Lung (tissue), 12 donors: ENCODE measurements around the gene CPNE9. TPM values are rescaled to one million over a fixed set of nuclear protein-coding genes. Genes with fewer than 3 reads are reported as not detected.

Source experiments
- ATAC-seq: fragments of 200-7000 bp; cut with Tn5 transposase; one replicate; pipeline ENCODE4 v1.9.1; 2020; ENCODE audit warnings: moderate number of reproducible peaks; ENCODE audit not compliant: insufficient read depth, low FRiP score
- DNase-seq, 3 donors: peaks; one replicate each; pipeline ENCODE4 v3.0.0-alpha.2; 2013 to 2017
- H3K27ac ChIP-seq, 2 donors: one replicate each; pipeline ENCODE4 v1.5.1; 2013; ENCODE audit warnings: mild to moderate bottlenecking in 2 of 2, moderate library complexity in 2 of 2, control low read depth in 1 of 2, inconsistent platforms in 1 of 2, low read depth in 1 of 2, low read length in 1 of 2
- H3K27me3 ChIP-seq, 3 donors: one replicate each; pipeline ENCODE4 v1.5.1; 2013; ENCODE audit warnings: low read length in 2 of 3; ENCODE audit not compliant: control insufficient read depth in 3 of 3, insufficient read depth in 3 of 3
- H3K36me3 ChIP-seq, 4 donors: one replicate each; pipeline ENCODE4 v1.5.1; 2013; ENCODE audit warnings: low read length in 4 of 4, mild to moderate bottlenecking in 1 of 4, moderate library complexity in 1 of 4; ENCODE audit not compliant: control insufficient read depth in 4 of 4, insufficient read depth in 4 of 4
- H3K4me1 ChIP-seq, 5 donors: one replicate each; pipeline ENCODE4 v1.5.1; 2013; ENCODE audit warnings: low read length in 5 of 5, mild to moderate bottlenecking in 2 of 5, moderate library complexity in 1 of 5; ENCODE audit not compliant: control insufficient read depth in 5 of 5, insufficient read depth in 5 of 5
- H3K4me3 ChIP-seq: one replicate; pipeline ENCODE4 v1.5.1; 2013; ENCODE audit warnings: mild to moderate bottlenecking, control low read depth, moderate library complexity
- H3K9ac ChIP-seq, 2 donors: one replicate each; pipeline ENCODE4 v1.5.1; 2013; ENCODE audit warnings: low read length in 2 of 2, control low read depth in 1 of 2; ENCODE audit not compliant: insufficient read depth in 1 of 2
- H3K9me3 ChIP-seq, 4 donors: one replicate each; pipeline ENCODE4 v1.5.1; 2013; ENCODE audit warnings: low read length in 3 of 4, mild to moderate bottlenecking in 1 of 4, moderate library complexity in 1 of 4; ENCODE audit not compliant: control insufficient read depth in 4 of 4, insufficient read depth in 3 of 4
- CTCF ChIP-seq: IDR thresholded peaks from 2 replicates; pipeline ENCODE4 v1.5.1; 2012; ENCODE audit warnings: mild to moderate bottlenecking; ENCODE audit errors: control extremely low read depth, extremely low read depth
- WGBS, 2 donors: extraction: QIAGEN DNeasy Blood & Tissue Kit; methylation state at CpG; one replicate each; pipeline ENCODE4 v1.1.7; 2013; 5-methylcytosine and 5-hydroxymethylcytosine counted together
- polyA plus RNA-seq, 2 donors: library from polyadenylated mRNA; stranded (reverse); fragments of 200-250 nt; gene quantifications; one replicate each; pipeline ENCODE4 v1.2.1, GENCODE V29; 2013
- total RNA-seq, 2 donors: library from RNA; depleted of rRNA in 1 of 2; stranded (reverse); fragments of >200 nt in 1 of 2; gene quantifications; one replicate each; pipeline ENCODE4 v1.2.1, GENCODE V29; 2014 to 2021
- donor health status: control.
- donor health status: control.
- donor health status: Bipolar disorder and iron deficiency.
- donor health status: healthy.
- donor health status: DM: yes; HTN: yes; CAD: no.

Gene CPNE9
- total and polyA plus RNA-seq, 4 donors = 0.11 to 0.34 (median 0.16) TPM; not detected in 1

- no peak for ATAC-seq
- Histone ChIP-seq H3K9me3 (peaks cover 0 to 2% (median 0%) of the 10 kb centered on the region in 4 donors), H3K36me3 (peaks cover 7 to 56% (median 13%) of the 10 kb centered on the region in 4 donors), H3K4me3 (no peak overlapping the region), H3K9ac (no peak overlapping the region), H3K27ac (no peak overlapping the region), H3K27me3 (peaks cover 0 to 11% (median 4%) of the 10 kb centered on the region in 3 donors), H3K4me1 (peaks cover 0 to 16% (median 0%) of the 10 kb centered on the region in 5 donors)
- 79 to 91% methylated on average over 2 of the region's 2 CpGs for WGBS, 2 donors
- no peak for DNase-seq
- TF ChIP-seq CTCF = no peak
Measured at GRCh38 chr3:9700536-9700935, 3.1 kb upstream of the CPNE9 start.

DNA sequence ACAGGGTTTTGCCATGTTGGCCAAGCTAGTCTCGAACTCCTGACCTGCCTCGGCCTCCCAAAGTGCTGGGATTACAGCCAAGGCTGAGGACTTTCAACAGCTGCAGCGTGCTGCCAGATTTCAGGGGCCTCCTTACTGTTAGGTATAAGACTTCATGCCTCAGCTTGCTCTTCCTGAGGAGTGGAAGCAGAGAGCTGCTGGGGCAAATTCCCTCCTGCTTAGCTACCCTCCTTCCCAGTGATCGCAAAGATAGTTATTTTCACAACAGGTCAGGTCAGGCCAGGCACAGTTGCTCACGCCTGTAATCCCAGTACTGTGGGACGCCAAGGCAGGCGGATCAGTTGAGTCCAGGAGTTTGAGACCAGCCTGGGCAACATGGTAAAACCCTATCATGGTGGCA is 2.6 kb upstream of the CPNE9 start:
- WGBS, 2 donors = 93 to 99% methylated on average over 7 of the region's 7 CpGs
- H3K4me1 ChIP-seq = peaks cover 0 to 16% (median 0%) of the 10 kb centered on the region in 5 donors
- no peak overlapping the region for H3K4me3 ChIP-seq
- H3K9ac ChIP-seq = no peak overlapping the region
- H3K27me3 ChIP-seq = peaks cover 0 to 15% (median 4%) of the 10 kb centered on the region in 3 donors
- DNase-seq = no peak
- no peak overlapping the region for H3K27ac ChIP-seq
- ATAC-seq = no peak
- TF ChIP-seq CTCF = no peak
- H3K36me3 ChIP-seq = peaks cover 7 to 52% (median 13%) of the 10 kb centered on the region in 4 donors
- peaks cover 0 to 2% (median 0%) of the 10 kb centered on the region in 4 donors for H3K9me3 ChIP-seq

- DNase-seq = no peak
- Histone ChIP-seq H3K27ac (no peak overlapping the region), H3K36me3 (peaks cover 7 to 47% (median 11%) of the 10 kb centered on the region in 4 donors), H3K9me3 (peaks cover 0 to 4% (median 0%) of the 10 kb centered on the region in 4 donors), H3K4me3 (no peak overlapping the region), H3K4me1 (peaks cover 0 to 16% (median 0%) of the 10 kb centered on the region in 5 donors), H3K27me3 (peaks cover 0 to 17% (median 4%) of the 10 kb centered on the region in 3 donors), H3K9ac (no peak overlapping the region)
- WGBS, 2 donors = 96 to 97% methylated on average over 10 of the region's 10 CpGs
- ATAC-seq = no peak
- TF ChIP-seq CTCF = no peak
Measured at GRCh38 chr3:9701711-9702110, 1.9 kb upstream of the CPNE9 start.

DNA sequence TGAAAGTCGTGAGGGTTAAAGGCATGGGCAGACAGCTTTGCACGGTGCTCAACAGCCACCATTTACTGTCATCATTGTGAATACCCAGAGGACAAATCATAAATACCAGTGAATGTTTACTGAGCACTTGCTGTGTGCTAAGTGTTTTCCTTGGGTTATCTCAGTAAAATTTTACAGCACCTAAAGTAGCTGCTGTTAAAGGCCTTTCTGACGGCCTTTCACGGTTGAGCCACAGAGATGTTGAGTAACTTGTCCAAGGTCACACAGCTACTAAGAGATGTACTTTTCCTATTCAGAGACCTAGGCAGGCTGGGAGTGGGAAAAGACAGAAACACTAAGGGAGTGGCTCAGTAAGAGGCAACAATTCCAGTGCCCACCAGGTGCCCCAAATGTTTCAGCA is 393 bp upstream of the CPNE9 start:
- Histone ChIP-seq H3K4me3 (no peak overlapping the region), H3K9me3 (peaks cover 0 to 5% (median 0%) of the 10 kb centered on the region in 4 donors), H3K9ac (no peak overlapping the region), H3K27me3 (peaks cover 0 to 17% (median 4%) of the 10 kb centered on the region in 3 donors), H3K4me1 (peaks cover 0 to 16% (median 0%) of the 10 kb centered on the region in 5 donors), H3K27ac (no peak overlapping the region), H3K36me3 (peaks cover 1 to 34% (median 9%) of the 10 kb centered on the region in 4 donors)
- 86 to 91% methylated on average over 4 of the region's 4 CpGs for WGBS, 2 donors
- no peak for DNase-seq
- ATAC-seq = no peak
- no peak for TF ChIP-seq CTCF
